Neural crest cell (in vitro differentiated cells): Measurements from ENCODE around the gene GALNT18. TPM values are rescaled to one million over a fixed set of nuclear protein-coding genes. Genes with fewer than 3 reads are reported as not detected.

ENCODE experiments used
- DNase-seq: peaks from one replicate; pipeline ENCODE4 v3.0.0; 2021; ENCODE audit warnings: low read depth, mixed read lengths, low spot score
- H3K27ac Mint-ChIP-seq: one replicate; pipeline ENCODE4 v1.8.0; 2021; ENCODE audit warnings: mild to moderate bottlenecking, mixed read lengths; ENCODE audit not compliant: unreplicated experiment
- H3K27me3 Mint-ChIP-seq: 2 replicates; pipeline ENCODE4 v1.8.0; 2021; ENCODE audit warnings: low read depth, mild to moderate bottlenecking, mixed read lengths
- H3K36me3 Mint-ChIP-seq: 2 replicates; pipeline ENCODE4 v1.8.0; 2021; ENCODE audit warnings: low read depth, mild to moderate bottlenecking, mixed read lengths
- H3K4me1 Mint-ChIP-seq: 2 replicates; pipeline ENCODE4 v1.8.0; 2021; ENCODE audit warnings: mixed read lengths
- H3K4me3 Mint-ChIP-seq: one replicate; pipeline ENCODE4 v1.8.0; 2021; ENCODE audit warnings: mild to moderate bottlenecking, mixed read lengths
- H3K9me3 Mint-ChIP-seq: 2 replicates; pipeline ENCODE4 v1.8.0; 2021; ENCODE audit warnings: mixed read lengths
- CTCF ChIP-seq: fragments of 200-600 bp; sonication (generic); conservative IDR thresholded peaks from 2 replicates; pipeline ENCODE4 v1.5.0; 2021; ENCODE audit warnings: antibody characterized with exemption, mild to moderate bottlenecking
- total RNA-seq: library from RNA; stranded (reverse); gene quantifications from 2 replicates; pipeline ENCODE4 v1.2.1, GENCODE V29; 2021

GALNT18 gene
- total RNA-seq, 1 donor from 2014 or later, result 2.8 TPM

- TF ChIP-seq CTCF, result no peak
- Mint-ChIP-seq H3K4me1 (peaks cover 50% of the 10 kb centered on the region), H3K27ac (no peak overlapping the region), H3K4me3 (no peak overlapping the region), H3K9me3 (no peaks in the 10 kb centered on the region), H3K27me3 (no peaks in the 10 kb centered on the region), H3K36me3 (no peaks in the 10 kb centered on the region)
- DNase-seq, result no peak
These were observed 41.8 kb downstream of the GALNT18 start for GRCh38 chr11:11580012-11580411.

GRCh38 chr11:11579012-11579988, 42.5 kb downstream of the GALNT18 start:
- no peak overlapping the region for H3K27ac Mint-ChIP-seq

GRCh38 chr11:11577932-11578911, 43.6 kb downstream of the GALNT18 start:
- no peak for TF ChIP-seq CTCF
- Mint-ChIP-seq H3K4me1 (peaks cover 47% of the 10 kb centered on the region), H3K27me3 (no peaks in the 10 kb centered on the region), H3K27ac (no peak overlapping the region), H3K36me3 (no peaks in the 10 kb centered on the region), H3K9me3 (no peaks in the 10 kb centered on the region), H3K4me3 (no peak overlapping the region)
- no peak for DNase-seq

More at GRCh38 chr11:11579012-11579988, 42.5 kb downstream of the GALNT18 start:
- DNase-seq, result no peak
- no peaks in the 10 kb centered on the region for H3K27me3 Mint-ChIP-seq
- H3K4me3 Mint-ChIP-seq, result no peak overlapping the region
- H3K36me3 Mint-ChIP-seq, result no peaks in the 10 kb centered on the region
- no peak for TF ChIP-seq CTCF
- H3K4me1 Mint-ChIP-seq, result peaks cover 50% of the 10 kb centered on the region
- H3K9me3 Mint-ChIP-seq, result no peaks in the 10 kb centered on the region

- no peak for DNase-seq
- Mint-ChIP-seq H3K4me3 (peak overlapping the region; percentile 14), H3K36me3 (no peaks in the 10 kb centered on the region), H3K4me1 (peaks cover 38% of the 10 kb centered on the region), H3K27me3 (no peaks in the 10 kb centered on the region), H3K9me3 (no peaks in the 10 kb centered on the region), H3K27ac (no peak overlapping the region)
- TF ChIP-seq CTCF, result no peak
These were observed 44.5 kb downstream of the GALNT18 start for GRCh38 chr11:11577251-11577855.
